GM19328 (cell line): ENCODE results near the gene SP140L.
A peak's percentile ranks its signal among the peaks of the same experiment; 100 is the strongest.
"Not testable (repeated sequence)": the region's sequence is repeated elsewhere in the genome, so short reads cannot be mapped to it uniquely, and the experiment has no call there.

Experiments
- ATAC-seq: cut with Tn5 transposase; IDR thresholded peaks from one replicate; pipeline ENCODE4 v1.9.1; 2021; ENCODE audit warnings: mild to moderate bottlenecking, moderate library complexity; ENCODE audit not compliant: unreplicated experiment

SP140L gene

DNA sequence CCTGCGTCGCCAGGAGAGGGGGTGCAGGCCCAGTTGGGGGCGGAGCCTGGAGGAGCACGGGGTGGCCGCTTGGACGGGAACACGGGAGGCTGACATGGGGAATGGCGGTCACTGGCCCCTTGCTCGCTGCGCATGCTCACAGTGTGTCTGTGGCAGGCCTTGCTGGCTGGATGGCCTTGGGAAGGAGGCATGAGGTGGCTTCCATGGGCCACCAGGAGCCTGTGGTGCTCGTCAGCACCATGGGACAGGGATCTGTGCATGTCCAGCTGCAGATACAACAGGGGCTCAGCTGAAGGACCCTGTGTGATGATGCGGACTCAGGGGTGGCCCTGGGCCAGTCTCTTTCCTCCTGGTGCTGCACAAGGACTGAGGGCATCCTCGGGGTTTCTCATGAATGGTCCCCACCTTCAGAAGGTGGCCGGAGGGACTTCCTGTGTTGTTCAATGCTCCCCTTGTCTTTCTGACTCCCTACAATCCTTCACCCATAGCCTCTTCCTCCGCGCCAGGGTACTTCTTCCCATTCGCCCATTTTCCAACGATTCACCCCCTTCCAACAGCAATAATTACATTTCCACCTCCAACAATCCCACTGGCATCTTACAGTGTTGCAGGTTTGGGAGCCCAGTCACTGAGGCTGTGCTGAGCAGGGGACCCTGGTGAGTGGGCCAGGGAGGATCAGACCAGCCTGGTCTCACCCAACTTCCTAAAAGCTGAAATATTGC is 3.4 kb upstream of the SP140L start:
- ATAC-seq, result no peak

DNA sequence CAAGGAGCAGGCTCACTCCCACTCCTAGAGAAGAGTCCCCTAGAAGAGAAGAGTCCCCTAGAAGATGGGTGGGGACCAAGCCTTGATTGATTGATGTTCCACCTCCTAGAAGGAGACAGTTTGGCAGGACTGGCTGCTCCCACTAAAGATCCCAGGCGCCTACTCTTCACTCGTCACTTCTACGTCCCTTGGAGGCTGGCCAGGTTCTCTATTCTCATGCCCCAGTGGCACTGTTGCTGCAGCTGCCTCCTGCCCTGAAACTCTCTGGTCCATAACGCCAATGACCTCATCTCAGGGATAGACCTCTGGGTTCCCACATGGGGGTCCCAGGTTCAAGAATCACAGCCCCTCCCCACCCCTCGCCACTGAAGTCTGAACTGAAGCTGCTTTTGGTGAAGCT is 2.5 kb upstream of the SP140L start:
- no peak for ATAC-seq

DNA sequence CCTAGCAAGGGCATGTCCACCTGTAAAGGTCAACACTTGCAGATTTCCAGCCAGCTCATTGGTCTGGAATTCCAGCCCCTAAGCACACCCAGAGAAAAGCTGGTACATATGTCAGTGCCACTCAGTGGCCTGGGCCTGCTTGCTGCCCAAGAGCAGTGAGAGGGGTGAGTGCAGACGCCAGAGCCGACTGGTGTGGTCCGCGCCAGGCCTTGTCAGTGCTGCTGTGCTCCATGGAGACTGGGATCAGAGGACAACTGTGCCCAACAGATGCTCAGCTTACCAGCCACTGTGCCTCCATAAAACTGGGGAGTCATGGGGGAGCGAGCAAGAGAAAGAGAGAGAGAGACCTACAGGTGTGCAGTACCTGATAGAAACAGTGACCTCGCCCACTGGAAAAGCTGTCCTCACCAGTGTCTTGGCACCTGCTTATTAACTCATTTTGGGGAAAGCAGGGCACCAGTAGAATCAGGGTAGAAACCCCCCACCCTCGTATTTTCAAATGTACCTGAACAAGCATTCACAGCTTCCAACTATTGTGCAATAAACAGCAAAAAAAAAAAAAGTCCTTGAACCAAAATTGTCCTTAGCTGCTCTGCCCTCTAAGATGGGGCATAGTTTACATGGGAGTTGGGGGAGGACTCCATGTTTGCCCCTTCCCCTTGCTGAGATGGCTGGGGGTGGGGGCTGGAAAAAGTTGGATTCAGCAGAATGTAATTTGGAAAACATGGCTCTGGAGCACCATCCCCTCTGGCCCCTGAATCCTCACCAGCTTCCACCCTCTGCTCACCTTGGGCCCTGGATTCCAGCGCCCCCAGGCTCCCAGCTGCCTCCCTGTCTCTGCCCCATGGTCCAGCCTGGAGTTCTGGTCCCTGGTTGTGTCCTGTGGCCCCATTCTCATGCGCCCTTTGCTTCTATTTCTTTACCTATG is 1.4 kb upstream of the SP140L start:
- no peak for ATAC-seq

DNA sequence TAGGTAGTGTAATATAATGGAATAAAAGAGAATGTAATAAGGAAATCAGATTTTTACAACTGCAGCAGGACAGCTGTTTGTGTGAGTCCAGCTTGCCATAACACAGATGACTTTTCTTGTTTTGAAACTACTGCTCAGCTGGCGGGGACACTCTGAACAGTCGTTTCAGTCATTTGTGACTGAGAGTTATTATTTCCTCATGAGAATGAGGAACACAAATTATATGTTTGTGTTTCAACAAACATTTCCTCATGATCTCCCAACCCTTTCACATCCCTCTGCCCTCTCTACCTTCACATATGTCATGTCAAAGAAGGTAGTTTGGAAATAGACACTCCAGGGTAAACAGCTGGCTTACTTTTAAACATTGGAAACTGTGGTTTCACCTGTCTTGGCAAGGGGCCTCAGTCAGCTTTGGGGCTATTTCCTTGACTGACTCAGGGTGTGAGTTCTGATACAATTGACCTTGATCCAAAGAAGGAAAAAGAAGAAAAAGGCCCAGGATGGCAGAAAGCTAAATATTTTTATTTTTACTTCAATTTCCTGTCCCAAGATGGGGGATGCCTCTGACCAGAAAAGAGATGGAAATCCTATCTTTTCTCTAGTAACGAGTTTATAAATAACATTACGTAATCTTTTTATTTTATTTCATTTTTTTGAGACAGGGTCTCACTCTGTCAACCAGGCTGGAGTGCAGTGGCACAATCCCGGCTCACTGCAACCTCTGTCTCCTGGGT is 593 bp downstream of the SP140L start:
- ATAC-seq, result peak; percentile 55

GRCh38 chr2:230328155-230328458 is 1.1 kb downstream of the SP140L start:
- ATAC-seq, result no peak

DNA sequence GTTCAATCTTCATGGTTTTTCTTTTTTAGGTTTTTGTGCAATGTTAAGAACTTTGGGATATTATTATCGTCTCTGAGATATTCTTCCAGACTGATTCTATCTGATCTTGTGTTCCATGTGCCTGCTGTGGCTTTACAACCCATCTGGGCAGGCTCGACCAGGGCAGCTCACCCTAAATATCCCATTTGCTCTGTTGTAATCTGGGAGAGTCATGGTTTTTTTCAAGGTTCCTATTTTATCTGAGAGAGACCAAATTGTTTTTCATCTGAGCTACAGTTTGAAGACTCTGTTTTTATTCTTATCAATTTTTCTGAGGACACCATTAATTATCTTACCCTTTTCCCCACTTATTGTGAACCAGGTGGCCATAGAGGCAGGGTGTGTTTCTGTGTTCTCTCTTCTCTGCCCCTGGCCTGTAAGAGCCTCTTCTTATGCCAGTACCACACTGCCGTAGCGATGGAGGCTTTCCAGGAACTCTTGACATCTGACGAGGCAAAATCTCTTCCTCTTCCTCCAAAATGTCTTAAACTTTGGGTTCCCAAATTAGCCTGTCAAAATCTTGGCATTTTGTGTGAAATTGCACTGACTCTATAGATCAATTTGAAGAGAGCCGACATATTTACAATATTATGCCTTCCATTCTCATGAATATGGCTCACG is 3.1 kb downstream of the SP140L start:
- ATAC-seq, result no peak

GRCh38 chr2:230330725-230331124 is 3.7 kb downstream of the SP140L start:
- no peak for ATAC-seq

DNA sequence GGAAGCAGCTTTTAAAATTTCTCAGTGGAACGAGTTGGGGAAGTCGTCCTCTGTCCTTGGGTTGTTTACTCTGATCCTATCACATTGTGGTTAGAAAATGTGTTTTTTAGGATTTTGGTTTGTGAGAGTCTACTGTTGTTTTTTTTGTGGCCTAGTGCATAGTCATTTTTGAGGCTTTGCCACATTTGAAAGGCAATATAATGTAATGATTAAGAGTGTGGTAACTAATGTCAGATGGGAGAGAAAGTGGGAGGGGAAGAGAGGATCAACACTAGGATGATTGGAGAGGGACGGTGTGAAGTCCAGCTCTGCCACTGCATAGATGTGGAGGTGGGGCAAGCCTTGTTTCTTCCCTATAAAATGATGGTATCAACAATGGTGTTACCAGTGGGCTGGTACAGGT is 8.5 kb downstream of the SP140L start:
- no peak for ATAC-seq

GRCh38 chr2:230335864-230336506 is 9.0 kb downstream of the SP140L start:
- ATAC-seq, result no peak

GRCh38 chr2:230341936-230342528 is 15.0 kb downstream of the SP140L start:
- ATAC-seq, result not testable (repeated sequence)

DNA sequence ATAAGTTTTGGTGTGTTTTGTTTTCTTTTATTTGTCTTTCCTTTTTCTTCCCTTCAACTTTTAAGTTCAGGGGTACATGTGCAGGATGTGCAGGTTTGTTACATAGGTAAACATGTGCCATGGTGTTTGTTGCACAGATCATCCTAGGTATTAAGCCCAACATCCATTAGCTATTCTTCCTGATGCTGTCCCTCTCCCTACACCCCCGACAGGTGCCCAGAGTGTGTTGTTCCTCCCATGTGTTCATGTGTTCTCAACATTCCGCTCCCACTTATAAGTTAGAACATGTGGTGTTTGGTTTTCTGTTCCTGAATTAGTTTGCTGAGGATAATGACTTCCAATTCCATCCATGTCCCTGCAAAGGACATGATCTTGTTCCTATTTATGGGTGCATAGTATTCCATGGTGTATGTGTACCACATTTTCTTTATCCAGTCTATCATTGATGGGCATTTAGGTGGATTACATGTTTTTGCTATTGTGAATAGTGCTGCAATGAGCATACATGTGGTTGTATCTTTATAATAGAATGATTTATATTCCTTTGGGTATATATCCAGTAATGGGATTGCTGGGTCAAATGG is 16.1 kb downstream of the SP140L start:
- not testable (repeated sequence) for ATAC-seq

- ATAC-seq, result no peak
Measured at GRCh38 chr2:230343747-230344146, 16.8 kb downstream of the SP140L start.

DNA sequence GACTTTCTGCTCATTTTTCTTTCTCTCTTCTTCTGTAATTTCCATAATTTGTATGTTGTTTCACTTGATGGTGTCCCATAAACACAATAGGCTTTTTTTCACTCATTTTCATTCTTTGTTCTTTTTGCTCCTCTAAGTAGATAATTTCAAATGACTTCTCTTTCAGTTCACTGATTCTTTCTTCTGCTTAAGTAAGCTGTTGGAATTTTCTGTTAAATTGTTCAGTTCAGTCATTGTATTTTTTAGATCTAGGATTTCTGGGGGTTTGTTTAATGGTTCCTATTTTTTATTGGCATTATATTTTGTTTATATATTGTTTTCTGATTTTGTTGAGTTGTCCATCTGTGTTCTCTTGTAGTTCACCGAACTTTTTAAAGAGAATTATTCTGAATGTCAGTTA is 19.5 kb downstream of the SP140L start:
- no peak for ATAC-seq

- ATAC-seq, result no peak
Measured at GRCh38 chr2:230346921-230347533, 20.0 kb downstream of the SP140L start.

DNA sequence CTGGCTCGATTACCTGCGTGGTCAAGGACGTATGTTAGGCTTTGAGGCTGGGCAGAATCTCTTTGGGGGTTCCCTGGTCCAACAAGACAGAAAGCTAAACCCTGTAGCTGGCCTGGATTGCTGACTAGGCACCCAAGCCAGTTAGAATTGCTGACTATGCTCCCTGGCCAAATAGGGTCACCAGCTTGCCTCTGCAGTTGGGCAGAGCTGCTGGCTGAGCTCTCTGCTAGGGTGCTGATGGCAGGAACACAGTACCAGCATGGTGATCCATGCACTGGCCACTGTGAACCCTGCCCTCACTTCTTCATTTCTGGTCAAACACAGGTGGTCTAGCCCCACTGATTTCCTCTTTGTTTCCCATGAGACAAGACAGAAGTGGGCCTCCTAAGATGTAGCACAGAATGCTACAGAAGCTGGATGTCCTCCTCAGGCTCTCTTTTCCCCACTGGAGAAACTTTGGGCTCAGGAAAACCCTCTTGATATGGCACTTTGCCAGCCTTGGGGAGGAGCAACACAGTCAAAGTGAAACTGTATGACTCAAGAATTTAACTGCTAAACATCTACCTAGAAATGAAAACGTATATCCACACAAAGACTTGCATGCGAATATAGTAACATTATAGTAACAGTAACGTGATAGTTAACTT is 20.8 kb downstream of the SP140L start:
- ATAC-seq, result no peak

DNA sequence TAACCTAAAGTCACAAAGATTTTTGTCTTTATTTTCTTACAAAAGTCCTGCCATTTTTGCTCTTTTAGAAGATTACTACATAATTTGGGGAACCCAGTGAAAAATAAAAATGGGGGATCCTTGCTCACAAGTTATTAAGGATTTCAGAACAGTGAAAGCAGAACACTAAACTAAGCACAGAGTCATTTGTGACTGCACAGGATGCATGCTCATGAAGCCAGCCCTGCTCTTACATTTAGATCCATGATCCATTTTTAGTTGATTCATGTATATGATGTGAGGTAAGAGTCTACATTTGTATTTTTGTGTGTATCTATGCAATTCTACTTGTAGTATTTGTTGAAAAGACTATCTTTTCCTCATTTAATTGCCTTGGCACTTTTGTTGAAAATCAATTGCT is 21.8 kb downstream of the SP140L start:
- ATAC-seq, result no peak

- no peak for ATAC-seq
Measured at GRCh38 chr2:230356084-230356483, 29.1 kb downstream of the SP140L start.

DNA sequence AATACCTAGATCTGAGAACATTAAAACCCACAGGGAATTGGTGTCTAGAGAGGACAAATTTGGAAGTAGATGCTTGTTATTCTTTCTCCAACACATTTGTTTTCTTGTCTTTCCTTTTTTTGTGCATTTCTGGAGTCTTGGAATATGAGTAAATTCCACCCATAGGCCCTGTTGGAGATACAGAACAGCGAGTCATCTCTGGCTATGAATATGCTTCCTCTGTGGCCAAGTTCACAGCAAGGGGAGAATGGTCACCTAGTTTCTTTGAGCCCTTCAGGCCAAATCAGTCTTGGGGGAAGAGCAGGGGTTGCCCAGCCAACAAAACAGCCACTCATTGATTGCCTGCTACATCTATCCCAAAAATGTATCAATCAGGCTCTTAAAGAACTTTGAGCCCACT is 31.3 kb downstream of the SP140L start:
- ATAC-seq, result no peak

- no peak for ATAC-seq
Measured at GRCh38 chr2:230360028-230360427, 33.0 kb downstream of the SP140L start.
